Measurements from ENCODE around the gene HAUS7.

- TF ChIP-seq REST (IDR thresholded peaks at IDR 0.05; ENCODE audit: insufficient read depth in 1 of 2, low read depth in 2 of 2, low read length in 2 of 2) (no peak), POLR2AphosphoS5 (IDR thresholded peaks at IDR 0.05; ENCODE audit: low read depth, low read length) (no peak), TAF1 (IDR thresholded peaks at IDR 0.05; ENCODE audit: borderline replicate concordance, insufficient read depth, low read length) (no peak)
Observed at GRCh38 chrX:153516073-153516472, 45.7 kb upstream of the HAUS7 start.
